RWPE1 (cell line): ENCODE measurements around the gene LRRC74B.

Source experiments
- CTCF ChIA-PET: fragments of 350-600 bp; sonication (Branson Sonifier 250); formaldehyde crosslinking; extraction: SDS; loops from one replicate; lab custom pipeline; 2021; lab: Yijun Ruan, JAX
- POLR2A ChIA-PET: fragments of 400-600 bp; formaldehyde crosslinking; extraction: SDS; loops from one replicate; lab custom pipeline; 2020; ENCODE audit warnings: antibody characterized with exemption; ENCODE audit not compliant: low non-redundant PET; lab: Yijun Ruan, JAX
- DNase-seq: peaks from one replicate; pipeline ENCODE4 v3.0.0; 2012; ENCODE audit warnings: low spot score
- H3K27ac ChIP-seq: fragments of 450-650 bp; 2 replicates; pipeline ENCODE4 v1.5.1; 2017
- TF ChIP-seq, protein P1 (sequence below): fragments of 450-650 bp; conservative IDR thresholded peaks from 2 replicates; pipeline ENCODE4 v1.5.1; 2017; ENCODE audit warnings: low read depth, mild to moderate bottlenecking

The LRRC74B gene

DNA sequence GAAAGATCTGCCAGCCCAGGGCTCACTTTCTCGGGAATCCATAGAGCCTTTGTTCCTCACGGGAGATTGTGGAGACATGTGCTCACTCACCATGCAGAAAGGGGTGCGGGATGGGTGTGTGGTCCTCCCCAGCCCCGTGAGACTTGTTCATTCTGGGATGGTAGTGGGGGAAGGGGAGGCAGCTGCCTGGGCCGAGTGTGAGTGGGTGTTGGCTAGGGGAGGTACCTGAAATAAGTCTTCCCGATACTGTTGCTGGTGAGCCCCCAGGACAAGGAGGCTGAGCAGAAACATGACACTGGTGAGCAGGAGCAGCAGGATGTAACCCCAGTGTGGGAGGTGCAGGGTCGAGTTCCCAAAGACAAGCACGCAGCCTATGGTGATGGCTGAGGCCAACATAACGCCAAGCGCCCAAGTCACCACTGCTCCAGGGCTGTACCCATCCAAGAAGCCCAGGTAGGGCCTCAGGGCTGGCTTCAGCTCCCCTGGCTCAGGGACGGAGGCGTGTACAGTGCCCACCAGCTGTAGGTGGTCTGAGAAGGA is 16.2 kb upstream of the LRRC74B start:
- ChIA-PET POLR2A (no interaction called here), CTCF (no interaction called here)
- TF ChIP-seq, protein P1, sequence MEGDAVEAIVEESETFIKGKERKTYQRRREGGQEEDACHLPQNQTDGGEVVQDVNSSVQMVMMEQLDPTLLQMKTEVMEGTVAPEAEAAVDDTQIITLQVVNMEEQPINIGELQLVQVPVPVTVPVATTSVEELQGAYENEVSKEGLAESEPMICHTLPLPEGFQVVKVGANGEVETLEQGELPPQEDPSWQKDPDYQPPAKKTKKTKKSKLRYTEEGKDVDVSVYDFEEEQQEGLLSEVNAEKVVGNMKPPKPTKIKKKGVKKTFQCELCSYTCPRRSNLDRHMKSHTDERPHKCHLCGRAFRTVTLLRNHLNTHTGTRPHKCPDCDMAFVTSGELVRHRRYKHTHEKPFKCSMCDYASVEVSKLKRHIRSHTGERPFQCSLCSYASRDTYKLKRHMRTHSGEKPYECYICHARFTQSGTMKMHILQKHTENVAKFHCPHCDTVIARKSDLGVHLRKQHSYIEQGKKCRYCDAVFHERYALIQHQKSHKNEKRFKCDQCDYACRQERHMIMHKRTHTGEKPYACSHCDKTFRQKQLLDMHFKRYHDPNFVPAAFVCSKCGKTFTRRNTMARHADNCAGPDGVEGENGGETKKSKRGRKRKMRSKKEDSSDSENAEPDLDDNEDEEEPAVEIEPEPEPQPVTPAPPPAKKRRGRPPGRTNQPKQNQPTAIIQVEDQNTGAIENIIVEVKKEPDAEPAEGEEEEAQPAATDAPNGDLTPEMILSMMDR = no peak

DNA sequence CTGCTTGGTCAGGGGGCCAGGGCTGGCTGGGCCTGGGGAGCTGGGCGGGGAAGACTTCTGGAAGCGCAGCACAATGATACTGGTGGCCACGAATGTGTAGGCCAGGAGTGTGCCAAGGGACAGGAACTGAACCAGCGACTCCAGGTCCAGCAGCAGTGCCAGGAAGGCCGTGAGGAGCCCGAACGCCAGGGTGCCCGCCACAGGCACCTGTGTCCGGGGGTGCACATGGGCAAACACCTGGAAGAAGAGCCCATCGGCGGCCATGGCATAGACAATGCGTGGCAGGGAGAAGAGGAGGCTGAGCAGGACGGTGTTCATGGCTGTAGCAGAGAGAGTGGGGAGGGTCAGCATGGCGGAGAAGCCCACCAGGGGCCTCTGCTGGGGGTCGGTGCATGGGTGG is 15.7 kb upstream of the LRRC74B start:
- ChIA-PET CTCF (no interaction called here), POLR2A (no interaction called here)
- TF ChIP-seq, protein P1 = no peak
- no peak for DNase-seq
- H3K27ac ChIP-seq = peak overlapping the region; percentile 95; the same call in 1 of the 2 replicates

More for the DNA sequence above, 16.2 kb upstream of the LRRC74B start:
- H3K27ac ChIP-seq = peak overlapping the region; percentile 95
- DNase-seq = no peak

DNA sequence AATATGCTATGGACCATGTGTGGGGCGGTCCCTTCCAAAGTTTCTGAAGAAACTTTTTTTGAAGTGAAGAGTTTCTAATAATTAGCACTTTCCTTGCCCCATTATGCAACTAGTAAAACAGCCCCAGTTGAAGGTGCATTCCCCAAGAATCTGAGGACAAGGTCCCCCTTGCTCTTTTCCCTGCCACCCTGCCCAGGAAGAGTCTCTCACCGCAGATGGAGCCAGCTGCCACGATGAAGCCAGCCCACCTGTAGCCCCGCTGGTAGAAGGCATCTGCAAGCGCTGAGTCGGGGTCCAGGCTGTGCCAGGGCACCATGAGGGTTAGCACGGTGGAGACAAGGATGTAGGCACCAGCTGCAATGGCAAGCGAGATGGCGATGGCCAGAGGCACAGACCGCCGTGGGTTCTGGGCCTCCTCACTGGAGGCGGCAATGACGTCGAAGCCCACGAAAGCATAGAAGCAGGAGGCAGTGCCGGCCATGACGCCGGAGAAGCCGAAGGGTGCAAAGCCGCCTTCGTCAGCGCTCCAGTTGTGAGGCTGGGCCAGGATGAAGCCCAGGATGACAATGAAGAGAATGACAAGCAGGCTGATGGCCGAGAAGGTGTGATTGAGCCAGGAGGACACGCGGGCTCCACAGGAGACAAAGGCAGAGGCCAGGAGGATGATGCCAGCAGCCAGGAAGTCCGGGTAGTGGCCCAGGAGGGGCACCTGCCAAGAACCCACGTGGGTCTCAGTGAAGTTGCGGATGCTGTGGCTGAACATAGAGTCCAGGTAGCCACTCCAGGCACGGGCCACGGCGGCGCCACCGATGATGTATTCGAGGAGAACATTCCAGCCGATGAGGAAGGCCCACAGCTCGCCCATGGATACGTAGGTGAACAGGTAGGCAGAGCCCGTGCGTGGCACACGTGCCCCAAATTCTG is 14.9 kb upstream of the LRRC74B start:
- POLR2A ChIA-PET = no interaction called here
- no peak for DNase-seq
- TF ChIP-seq, protein P1 = no peak
- no peak overlapping the region for H3K27ac ChIP-seq
- CTCF ChIA-PET = no interaction called here

DNA sequence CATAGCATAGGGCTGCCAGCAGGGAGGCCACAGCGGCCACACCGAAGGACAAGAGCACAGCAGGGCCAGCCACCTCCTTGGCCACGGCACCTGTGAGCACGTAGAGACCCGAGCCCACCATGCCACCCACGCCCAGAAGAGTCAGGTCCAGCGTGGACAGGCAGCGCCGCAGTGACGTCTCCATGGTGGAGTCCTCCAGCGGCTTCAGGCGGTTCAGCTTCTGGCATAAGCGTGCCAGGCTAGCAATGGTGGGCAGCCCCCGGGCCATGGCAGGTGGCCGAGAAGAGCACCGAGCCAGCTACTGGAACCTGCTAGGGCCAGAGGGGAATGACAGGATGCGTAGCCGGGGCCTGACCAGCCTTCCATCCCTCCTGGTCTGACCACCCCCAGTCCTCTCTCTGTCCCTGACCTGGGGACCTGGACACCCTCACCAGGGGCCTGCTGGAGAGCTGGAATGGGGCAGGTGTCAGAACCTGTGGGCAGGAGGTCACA is 14.2 kb upstream of the LRRC74B start:
- ChIA-PET CTCF (no interaction called here), POLR2A (no interaction called here)
- DNase-seq = no peak
- H3K27ac ChIP-seq = no peak overlapping the region
- TF ChIP-seq, protein P1 = no peak

DNA sequence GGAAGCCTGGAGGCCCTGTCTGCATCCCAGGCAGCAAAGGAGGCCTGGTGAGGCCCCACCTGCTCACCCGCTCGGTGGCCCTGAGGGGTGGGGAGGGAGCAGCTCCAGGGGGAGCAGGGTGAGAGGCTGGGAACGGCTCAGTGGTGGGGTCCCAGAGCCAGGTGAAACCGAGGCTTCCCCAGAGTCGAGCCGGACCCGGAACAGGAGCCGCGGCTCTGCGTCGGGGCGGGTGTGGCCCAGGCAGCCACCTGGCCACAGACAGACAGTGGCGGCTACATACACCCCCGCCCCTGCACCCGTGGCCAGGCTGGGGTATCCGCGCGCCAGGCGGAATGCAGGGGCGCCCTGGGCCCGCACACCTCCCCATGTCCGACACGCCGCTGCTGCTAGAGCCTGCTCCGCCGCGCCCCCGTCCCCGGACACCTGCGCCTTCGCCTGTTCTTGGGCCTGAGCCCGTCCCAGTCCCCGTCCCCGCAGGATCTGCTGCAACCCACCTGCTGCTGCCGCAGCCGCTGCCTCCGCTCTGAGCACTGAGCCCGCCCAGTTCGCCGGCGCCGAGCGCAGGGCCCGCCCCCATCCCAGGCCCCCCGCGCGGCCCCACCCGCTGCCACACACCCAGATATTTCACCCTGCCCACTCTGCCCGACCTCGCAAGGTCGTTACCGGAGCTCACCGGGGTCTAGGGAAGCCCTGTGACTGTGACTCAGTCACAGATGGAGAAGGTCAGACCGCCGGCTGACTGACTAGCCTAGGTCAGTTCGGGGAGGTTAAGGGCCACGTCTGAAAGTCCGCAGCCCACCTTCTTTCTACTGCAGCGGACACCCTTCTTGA is 13.5 kb upstream of the LRRC74B start, which contains the start of gene SLC7A4:
Gene SLC7A4, minus strand, starts transcription at position 525 of the 831 bp plus-strand sequence. CDS start 749 bp downstream, outside the sequence.
- DNase-seq = no peak
- CTCF ChIA-PET = no interaction called here
- TF ChIP-seq, protein P1 = no peak
- peak within 1 kb of the TSS; percentile 4; the same call in 1 of the 2 replicates for H3K27ac ChIP-seq
- POLR2A ChIA-PET = no interaction called here
